Measurements from ENCODE around the gene ANXA11.

The ANXA11 gene

GRCh38 chr10:80126876-80127275 is 78.5 kb downstream of the ANXA11 start:
- no peak overlapping the region for H3K4me3 ChIP-seq (ENCODE audit: control insufficient read depth, low read depth, low read length)
- TF ChIP-seq, protein P1, sequence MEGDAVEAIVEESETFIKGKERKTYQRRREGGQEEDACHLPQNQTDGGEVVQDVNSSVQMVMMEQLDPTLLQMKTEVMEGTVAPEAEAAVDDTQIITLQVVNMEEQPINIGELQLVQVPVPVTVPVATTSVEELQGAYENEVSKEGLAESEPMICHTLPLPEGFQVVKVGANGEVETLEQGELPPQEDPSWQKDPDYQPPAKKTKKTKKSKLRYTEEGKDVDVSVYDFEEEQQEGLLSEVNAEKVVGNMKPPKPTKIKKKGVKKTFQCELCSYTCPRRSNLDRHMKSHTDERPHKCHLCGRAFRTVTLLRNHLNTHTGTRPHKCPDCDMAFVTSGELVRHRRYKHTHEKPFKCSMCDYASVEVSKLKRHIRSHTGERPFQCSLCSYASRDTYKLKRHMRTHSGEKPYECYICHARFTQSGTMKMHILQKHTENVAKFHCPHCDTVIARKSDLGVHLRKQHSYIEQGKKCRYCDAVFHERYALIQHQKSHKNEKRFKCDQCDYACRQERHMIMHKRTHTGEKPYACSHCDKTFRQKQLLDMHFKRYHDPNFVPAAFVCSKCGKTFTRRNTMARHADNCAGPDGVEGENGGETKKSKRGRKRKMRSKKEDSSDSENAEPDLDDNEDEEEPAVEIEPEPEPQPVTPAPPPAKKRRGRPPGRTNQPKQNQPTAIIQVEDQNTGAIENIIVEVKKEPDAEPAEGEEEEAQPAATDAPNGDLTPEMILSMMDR (IDR thresholded peaks at IDR 0.05; ENCODE audit: control insufficient read depth, insufficient read depth, low read depth, low read length, missing control alignments): no peak
- no peak for DNase-seq (ENCODE audit: low read depth)

GRCh38 chr10:80122746-80123145 is 82.6 kb downstream of the ANXA11 start:
- DNase-seq (ENCODE audit: low read depth): no peak
- TF ChIP-seq, protein P1 (IDR thresholded peaks at IDR 0.05; ENCODE audit: control insufficient read depth, insufficient read depth, low read depth, low read length, missing control alignments): no peak
- no peak overlapping the region for H3K4me3 ChIP-seq (ENCODE audit: control insufficient read depth, low read depth, low read length)

DNA sequence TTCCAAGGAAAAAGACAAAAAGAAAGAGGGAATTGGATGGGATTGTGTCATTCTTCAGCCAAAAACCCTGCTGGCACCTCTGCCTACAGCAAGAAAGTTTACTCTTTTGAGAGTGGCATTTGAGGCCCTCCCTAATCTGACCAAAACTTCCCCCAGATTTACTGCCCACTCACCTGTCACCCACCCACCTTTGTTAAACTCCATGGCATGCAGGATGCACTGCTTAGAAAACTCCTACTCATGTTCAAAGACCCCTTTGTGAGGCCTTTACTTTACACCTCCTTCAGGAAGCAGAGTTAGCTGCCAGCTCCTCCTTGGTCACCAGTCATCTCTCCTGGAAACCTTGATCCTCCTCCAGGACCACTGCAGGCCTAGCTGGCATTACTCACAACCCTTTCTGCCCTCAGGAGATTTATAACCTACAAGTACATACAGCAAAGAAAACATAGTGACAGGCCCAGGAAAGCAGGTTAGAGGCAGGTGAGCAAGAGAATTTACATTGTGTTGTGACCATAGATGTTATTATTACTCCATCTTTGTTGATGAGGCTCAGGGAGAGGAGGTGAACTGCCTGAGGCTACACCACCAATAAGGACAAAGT is 83.1 kb downstream of the ANXA11 start:
- DNase-seq (ENCODE audit: low read depth): no peak
- H3K4me3 ChIP-seq (ENCODE audit: control insufficient read depth, low read depth, low read length): no peak overlapping the region
- TF ChIP-seq, protein P1 (IDR thresholded peaks at IDR 0.05; ENCODE audit: control insufficient read depth, insufficient read depth, low read depth, low read length, missing control alignments): no peak

DNA sequence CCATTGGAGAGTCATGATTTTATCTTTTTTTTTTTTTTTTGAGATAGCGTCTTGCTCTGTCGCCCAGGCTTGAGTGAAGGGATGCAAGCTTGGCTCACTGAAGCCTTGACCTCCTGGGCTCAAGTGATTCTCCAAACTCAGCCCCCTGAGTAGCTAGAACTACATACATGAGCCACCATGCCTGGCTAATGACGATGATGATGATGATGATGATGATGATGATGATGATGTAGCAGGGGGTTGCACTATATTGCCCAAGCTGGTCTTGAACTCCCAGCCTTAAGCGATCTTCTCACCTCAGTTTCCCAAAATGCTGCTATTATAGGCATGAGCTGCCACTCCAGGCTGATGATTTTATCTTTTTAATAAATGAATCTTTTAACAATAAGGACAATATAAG is 86.7 kb downstream of the ANXA11 start:
- no peak overlapping the region for H3K4me3 ChIP-seq (ENCODE audit: control insufficient read depth, low read depth, low read length)
- TF ChIP-seq, protein P1 (IDR thresholded peaks at IDR 0.05; ENCODE audit: control insufficient read depth, insufficient read depth, low read depth, low read length, missing control alignments): no peak
- DNase-seq (ENCODE audit: low read depth): no peak

DNA sequence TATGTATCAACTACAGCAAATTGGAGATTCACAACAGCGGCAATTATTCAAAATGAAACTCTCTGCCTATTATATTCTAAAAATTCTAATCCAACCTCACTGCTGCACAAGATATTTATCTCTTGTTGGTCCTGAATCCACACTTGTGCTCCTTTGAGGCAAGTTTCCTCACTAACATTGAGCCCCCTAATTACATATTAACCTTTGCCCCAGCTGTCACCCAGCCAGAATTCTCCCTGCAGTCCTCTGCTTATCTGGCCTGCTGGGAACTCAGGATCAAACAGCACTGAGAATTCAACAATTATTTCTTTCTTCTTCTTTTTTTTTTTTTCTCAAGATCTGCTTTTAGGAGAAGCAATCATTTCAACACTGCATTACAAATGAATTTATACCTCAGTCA is 94.4 kb downstream of the ANXA11 start:
- TF ChIP-seq, protein P1 (IDR thresholded peaks at IDR 0.05; ENCODE audit: control insufficient read depth, insufficient read depth, low read depth, low read length, missing control alignments): no peak
- no peak overlapping the region for H3K4me3 ChIP-seq (ENCODE audit: control insufficient read depth, low read depth, low read length)
- DNase-seq (ENCODE audit: low read depth): no peak

DNA sequence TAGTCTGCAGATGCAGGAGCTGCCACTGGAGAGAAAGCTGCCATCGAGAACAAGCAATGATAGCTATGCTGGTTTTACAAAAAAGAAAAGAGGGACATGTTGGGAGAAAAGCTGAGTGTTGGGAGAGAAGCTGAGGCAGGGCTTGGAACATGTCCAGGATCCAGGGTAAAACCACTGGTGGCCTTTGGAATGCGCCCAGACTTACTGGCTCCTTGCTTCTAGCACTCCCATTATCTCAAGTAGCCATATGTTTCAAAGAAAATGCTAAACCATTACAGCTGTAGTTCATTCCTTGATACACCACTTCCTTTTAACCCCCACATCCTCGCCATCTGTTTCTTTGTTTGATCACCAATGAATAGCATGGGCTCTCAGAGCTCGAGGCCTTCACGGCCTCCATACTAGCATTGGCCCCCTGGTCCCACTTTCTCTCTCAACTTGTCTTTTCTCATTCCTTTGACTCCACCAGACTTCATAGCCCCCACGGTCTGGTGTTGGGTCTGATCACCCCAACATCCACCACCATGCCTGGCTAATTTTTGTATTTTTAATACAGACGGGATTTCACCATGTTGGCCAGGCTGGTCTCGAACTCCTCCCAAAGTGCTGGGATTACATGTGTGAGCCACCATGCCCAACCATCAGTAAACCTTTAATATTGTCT is 96.6 kb downstream of the ANXA11 start:
- DNase-seq (ENCODE audit: low read depth): no peak
- no peak overlapping the region for H3K4me3 ChIP-seq (ENCODE audit: control insufficient read depth, low read depth, low read length)

More for the DNA sequence above, 96.6 kb downstream of the ANXA11 start:
- TF ChIP-seq, protein P1 (IDR thresholded peaks at IDR 0.05; ENCODE audit: control insufficient read depth, insufficient read depth, low read depth, low read length, missing control alignments): no peak
